Measurements from ENCODE around the gene C10orf90. TPM values are rescaled to one million over a fixed set of nuclear protein-coding genes. Genes with fewer than 3 reads are reported as not detected.

C10orf90 gene
- total RNA-seq, 1 donor from 2014 or later, result not detected

DNA sequence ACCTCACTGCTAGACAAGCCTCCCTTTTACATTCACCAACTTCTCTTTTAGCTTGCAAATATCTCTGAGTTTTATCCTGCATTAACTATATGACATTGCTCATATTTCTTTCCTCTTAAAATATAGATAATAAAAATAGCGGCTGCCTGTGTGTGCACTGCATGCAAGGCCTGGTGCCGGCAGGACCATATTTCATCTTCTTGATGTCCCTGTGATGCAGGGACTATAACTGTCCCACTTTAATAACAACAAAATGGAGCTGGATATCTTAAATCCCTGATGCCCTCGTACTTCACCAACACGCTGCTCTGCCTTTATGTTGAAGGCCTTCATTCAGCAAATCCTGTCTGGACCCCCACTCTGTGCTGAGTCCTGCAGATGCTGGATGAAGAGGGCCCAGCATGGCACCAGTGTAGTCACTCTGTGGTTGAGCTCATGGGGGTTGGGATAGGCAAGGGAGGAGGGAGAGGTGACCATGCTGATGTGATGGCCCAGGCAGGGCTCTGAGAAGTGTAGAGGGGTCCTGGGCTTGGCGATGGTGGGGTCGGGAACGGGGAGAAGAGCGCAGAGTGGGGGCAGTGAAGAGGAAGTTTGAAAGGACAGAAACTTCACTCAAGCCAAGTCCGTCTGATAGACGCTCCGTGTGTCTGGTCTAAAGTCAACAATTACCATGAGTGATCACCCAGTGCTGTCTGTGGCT, 40.4 kb downstream of the C10orf90 start:
- no peaks in the 10 kb centered on the region for H3K36me3 ChIP-seq
- no peak for ATAC-seq
- no peak for DNase-seq
- H3K4me1 ChIP-seq, result no peaks in the 10 kb centered on the region
- TF ChIP-seq, protein P1, sequence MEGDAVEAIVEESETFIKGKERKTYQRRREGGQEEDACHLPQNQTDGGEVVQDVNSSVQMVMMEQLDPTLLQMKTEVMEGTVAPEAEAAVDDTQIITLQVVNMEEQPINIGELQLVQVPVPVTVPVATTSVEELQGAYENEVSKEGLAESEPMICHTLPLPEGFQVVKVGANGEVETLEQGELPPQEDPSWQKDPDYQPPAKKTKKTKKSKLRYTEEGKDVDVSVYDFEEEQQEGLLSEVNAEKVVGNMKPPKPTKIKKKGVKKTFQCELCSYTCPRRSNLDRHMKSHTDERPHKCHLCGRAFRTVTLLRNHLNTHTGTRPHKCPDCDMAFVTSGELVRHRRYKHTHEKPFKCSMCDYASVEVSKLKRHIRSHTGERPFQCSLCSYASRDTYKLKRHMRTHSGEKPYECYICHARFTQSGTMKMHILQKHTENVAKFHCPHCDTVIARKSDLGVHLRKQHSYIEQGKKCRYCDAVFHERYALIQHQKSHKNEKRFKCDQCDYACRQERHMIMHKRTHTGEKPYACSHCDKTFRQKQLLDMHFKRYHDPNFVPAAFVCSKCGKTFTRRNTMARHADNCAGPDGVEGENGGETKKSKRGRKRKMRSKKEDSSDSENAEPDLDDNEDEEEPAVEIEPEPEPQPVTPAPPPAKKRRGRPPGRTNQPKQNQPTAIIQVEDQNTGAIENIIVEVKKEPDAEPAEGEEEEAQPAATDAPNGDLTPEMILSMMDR (IDR thresholded peaks at IDR 0.05), result no peak
- intact Hi-C loops (cut with DNase I), result no loop called here
- H3K9me3 ChIP-seq, result no peaks in the 10 kb centered on the region
- no peak overlapping the region for H3K27ac ChIP-seq
- no peak overlapping the region for H3K4me3 ChIP-seq
- no peaks in the 10 kb centered on the region for H3K27me3 ChIP-seq

GRCh38 chr10:126628746-126629145, 41.7 kb downstream of the C10orf90 start:
- DNase-seq (no peak), ATAC-seq (no peak)
- Histone ChIP-seq H3K4me3 (no peak overlapping the region), H3K4me1 (no peaks in the 10 kb centered on the region), H3K36me3 (no peaks in the 10 kb centered on the region), H3K27ac (no peak overlapping the region), H3K27me3 (no peaks in the 10 kb centered on the region), H3K9me3 (no peaks in the 10 kb centered on the region)
- TF ChIP-seq, protein P1 (IDR thresholded peaks at IDR 0.05), result no peak
- intact Hi-C loops (cut with DNase I), result no loop called here

DNA sequence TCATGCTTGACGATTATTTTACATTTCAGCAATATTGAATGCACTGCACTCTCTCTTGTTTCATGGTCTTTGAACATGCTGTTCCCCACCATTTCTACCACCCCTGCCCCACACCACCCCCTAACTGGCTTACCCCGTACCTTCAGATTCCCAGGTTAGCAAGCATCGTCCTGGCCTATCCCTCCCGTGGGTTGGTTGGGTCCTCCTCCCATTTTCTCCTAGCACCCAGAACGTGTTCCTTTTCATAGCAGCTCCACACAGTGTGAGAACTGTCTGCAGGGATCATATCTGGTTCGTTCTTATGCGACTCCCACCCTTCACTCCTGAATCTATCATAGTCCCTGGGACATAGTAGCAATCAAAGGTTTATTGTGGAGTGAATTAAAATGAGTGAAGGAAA, 48.6 kb downstream of the C10orf90 start:
- ATAC-seq (no peak), DNase-seq (no peak)
- TF ChIP-seq, protein P1 (IDR thresholded peaks at IDR 0.05), result no peak
- H3K9me3 ChIP-seq, result no peaks in the 10 kb centered on the region
- intact Hi-C loops (cut with DNase I), result no loop called here
- no peaks in the 10 kb centered on the region for H3K4me1 ChIP-seq
- no peak overlapping the region for H3K4me3 ChIP-seq
- no peaks in the 10 kb centered on the region for H3K36me3 ChIP-seq
- no peaks in the 10 kb centered on the region for H3K27me3 ChIP-seq
- no peak overlapping the region for H3K27ac ChIP-seq

GRCh38 chr10:126618466-126618865, 52.0 kb downstream of the C10orf90 start:
- no peak overlapping the region for H3K4me3 ChIP-seq
- TF ChIP-seq, protein P1 (IDR thresholded peaks at IDR 0.05), result no peak
- no peak overlapping the region for H3K27ac ChIP-seq
- no peaks in the 10 kb centered on the region for H3K36me3 ChIP-seq
- H3K27me3 ChIP-seq, result no peaks in the 10 kb centered on the region
- intact Hi-C loops (cut with DNase I), result no loop called here
- DNase-seq (no peak), ATAC-seq (no peak)
- no peaks in the 10 kb centered on the region for H3K4me1 ChIP-seq
- no peaks in the 10 kb centered on the region for H3K9me3 ChIP-seq

DNA sequence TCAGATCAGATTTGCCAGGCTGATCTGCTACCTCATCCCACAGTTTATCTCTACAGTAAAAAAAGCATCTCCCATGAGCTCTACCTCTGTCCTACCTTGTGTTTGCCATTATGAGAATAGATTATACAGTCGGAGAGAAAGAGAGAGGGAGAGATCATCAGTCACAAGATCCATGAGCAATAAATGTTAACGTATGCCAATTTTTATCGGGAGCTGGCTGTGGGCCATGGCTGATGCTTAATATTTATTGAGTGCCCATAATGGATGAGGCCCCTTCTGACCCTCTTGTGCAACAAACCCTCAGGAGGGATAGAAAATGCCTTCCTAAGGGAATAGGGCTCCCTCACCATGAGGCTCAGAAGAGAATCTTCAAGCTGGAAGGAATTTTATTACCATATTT, 52.8 kb downstream of the C10orf90 start:
- no peak overlapping the region for H3K27ac ChIP-seq
- no peak for ATAC-seq
- TF ChIP-seq, protein P1 (IDR thresholded peaks at IDR 0.05), result no peak

DNA sequence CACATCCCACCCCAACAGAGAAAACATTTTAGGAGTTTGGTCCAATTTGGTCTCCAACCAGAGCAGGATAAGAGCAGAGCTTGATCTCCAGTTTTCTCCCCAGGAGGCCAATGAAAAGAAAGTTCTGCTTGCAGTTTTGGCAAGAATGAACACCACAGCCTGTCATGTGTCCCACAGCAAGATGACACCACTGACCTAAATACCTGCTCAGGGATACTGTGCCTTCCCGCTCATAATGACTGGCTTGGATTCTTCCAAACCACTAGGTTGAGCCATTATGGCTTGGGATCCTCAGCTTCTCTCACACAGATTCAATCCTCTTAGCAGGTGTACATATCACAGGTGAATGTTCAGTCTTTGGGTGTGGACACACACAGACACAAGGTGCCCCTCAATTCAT, 53.3 kb downstream of the C10orf90 start:
- intact Hi-C loops (cut with DNase I), result no loop called here
- Histone ChIP-seq H3K4me1 (no peaks in the 10 kb centered on the region), H3K36me3 (no peaks in the 10 kb centered on the region), H3K27ac (no peak overlapping the region), H3K27me3 (no peaks in the 10 kb centered on the region), H3K4me3 (no peak overlapping the region), H3K9me3 (no peaks in the 10 kb centered on the region)
- DNase-seq, result no peak
- TF ChIP-seq, protein P1 (IDR thresholded peaks at IDR 0.05), result no peak
- ATAC-seq, result no peak

More for the DNA sequence above, 52.8 kb downstream of the C10orf90 start:
- no peaks in the 10 kb centered on the region for H3K9me3 ChIP-seq
- no peaks in the 10 kb centered on the region for H3K4me1 ChIP-seq
- intact Hi-C loops (cut with DNase I), result no loop called here
- DNase-seq, result no peak
- H3K36me3 ChIP-seq, result no peaks in the 10 kb centered on the region
- no peaks in the 10 kb centered on the region for H3K27me3 ChIP-seq
- H3K4me3 ChIP-seq, result no peak overlapping the region
